HG02763 (cell line): Measurements from ENCODE around the gene PLOD3.

Experiments
- ATAC-seq: cut with Tn5 transposase; IDR thresholded peaks from one replicate; pipeline ENCODE4 v1.9.1; 2021; ENCODE audit warnings: mild to moderate bottlenecking, moderate library complexity; ENCODE audit not compliant: unreplicated experiment

PLOD3 gene

DNA sequence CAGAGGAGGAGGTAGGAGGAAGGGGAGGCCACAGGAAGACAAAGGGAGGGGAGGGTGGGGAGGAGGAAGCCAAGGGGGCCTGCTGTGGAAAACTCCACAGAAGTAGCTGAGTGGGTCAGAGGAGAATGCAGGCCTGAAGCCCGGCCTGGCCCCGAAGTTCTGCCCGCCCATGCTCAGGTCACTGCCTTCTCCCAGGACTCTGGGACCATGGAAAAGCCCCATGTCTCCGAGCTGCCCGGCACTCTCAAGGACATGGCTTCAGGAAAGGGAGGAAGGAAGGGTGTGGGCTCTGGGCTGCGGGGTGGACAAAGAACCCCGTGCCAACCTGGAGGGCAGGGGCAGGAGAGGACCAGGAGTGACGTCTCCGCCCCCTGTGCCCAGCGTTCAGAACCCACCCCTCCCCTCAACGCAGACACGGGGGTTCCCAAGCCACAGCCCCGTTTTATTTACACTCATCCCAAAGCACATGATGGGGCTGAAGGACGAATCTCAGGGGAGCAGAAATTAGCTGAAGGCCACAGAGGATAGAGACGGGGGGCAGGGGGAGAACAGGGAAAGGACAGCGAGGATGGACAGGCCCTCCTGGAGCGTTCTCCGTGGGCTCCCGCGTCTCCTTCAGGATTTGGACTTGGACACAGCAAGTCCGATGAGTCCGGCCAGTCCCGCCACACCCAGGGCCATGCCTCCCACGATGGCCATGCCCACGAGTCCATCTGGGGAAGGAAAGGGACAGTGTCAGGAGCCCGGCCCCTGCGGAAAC lies 22.0 kb upstream of the PLOD3 start:
- ATAC-seq: no peak

DNA sequence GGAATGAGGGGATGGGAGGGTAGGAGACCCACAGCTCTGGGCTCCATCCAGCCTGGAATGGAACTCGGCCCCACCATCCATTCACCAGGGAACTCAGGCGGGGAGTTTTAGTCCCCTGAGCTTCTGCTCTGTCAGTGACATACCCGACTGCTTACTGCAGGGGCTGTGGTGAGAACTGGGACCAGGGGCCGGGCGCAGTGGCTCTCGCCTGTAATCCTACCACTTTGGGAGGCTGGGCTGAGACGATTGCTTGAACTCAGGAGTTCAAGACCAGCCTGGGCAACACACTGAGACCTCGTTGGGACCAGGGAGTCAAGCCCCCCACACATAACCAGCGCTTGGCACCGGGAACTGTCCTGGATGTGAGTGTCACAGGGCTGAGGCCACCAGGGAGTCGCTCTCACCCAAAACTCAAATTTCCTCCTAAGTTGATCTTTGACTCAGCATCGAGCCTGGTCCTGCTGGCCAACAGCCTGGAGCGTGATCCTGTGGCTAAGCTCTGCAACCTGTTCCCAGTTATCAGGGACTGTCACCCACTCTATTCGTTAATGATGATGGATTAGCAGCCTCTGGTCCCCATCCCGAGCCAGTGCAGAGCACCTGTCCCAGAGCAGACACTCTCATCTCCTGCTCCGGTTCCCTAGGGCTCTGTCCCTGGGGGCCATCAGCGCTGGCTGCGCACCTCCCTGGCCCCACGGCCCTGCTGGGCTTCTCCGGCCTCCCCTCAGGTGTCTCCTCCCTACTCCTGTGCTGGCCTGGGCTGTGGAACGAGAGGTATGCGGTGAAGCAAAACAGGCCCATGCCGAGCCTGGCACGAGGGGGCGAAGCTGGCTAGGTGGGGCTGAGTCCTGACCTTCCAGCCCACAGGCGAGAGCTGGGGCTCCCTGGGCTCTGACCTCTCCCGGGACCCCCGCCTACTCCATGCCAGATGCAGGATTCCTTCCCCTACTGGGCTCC lies 21.1 kb upstream of the PLOD3 start:
- ATAC-seq: no peak

DNA sequence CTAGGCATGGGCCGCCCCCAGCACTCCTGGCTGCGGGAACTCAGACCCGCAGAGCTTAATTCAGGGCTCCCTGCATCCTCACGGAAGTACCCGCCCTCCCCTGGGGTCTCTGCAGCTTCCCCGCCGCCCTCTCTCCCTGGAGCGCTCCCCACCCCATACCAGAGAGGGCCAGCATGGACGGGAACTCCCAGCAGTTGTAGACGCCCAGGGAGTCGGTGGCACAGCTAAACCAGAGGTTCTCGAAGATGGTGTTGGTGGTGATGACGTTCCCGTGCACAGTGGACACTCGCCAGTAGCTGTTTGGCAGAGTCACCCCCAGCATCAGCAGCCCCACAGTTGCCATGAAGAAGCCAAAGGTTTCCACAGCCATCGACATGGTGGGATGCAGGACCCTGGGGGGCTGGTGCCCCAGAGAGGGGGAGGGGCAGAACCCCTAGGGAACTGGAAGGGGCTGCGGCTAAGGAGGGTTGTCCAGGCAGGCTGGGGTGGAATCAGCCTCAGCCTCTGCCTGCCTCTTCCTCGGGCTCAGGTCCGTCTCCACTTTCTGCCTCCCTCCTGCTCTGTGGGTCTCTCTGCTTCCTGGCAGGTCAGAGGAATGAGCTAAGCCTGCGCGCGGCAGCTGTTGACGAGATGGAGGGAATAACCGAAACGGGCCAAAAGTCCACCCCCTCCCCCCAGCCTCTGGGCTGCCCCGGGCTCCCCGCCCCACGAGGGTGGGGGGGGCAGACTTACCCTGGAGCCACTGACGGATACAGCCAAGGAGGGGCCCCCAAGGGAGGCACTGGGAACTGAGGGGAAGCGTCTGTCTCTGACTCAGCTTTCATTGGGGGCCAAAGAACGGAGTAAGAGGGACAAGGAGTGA lies 20.1 kb upstream of the PLOD3 start, which contains the start of gene CLDN15:
Gene CLDN15 (minus strand): TSS at position 597 of the 862 bp plus-strand sequence. CDS start 221 bp downstream, at position 376.
- no peak for ATAC-seq

DNA sequence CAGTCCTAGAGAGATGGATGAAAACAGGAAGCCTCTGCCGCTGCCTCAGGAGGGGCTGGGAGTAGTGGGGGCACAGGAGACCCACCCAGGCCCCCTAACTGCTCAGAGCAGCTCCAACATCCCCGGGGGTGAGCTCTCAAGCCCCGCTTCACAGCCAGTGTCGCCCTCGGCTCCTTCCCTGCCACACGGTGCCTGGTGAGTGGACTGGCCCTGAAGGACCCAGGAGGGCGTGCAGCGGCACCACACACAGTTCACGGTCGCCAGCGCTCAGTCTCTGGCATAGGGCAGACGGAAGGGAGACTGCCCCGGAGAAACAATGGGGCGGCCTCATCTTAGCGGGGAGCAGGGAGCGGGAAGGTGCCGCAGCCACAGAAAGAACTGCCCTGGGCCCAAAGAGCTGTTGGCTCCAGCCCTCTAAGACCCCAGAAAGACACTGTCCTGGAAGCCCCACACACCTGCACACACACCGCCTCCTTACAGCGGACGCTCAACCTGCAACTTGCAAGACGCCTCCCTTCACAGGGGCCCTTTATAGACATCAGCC lies 19.0 kb upstream of the PLOD3 start:
- ATAC-seq: no peak

DNA sequence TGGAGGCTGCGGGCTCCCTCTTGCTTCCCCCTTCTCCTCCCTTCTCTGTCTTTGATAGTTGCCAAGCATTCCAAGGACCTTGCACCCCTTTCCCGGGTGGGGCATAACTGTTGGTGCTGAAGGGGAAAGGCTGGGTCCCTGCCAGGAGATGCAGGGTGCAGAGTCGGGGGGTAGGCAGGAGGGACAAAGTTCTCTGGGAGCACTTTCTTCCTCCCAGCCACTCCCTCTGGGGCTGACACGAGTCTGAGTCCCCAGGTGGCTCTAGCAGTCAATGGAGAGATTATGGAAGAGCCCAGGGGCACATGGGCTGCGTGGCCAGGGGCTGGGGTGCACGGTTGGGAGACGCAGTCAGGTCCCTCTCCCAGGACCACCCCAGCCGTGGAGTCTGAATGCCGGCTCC lies 18.1 kb upstream of the PLOD3 start:
- ATAC-seq: no peak

DNA sequence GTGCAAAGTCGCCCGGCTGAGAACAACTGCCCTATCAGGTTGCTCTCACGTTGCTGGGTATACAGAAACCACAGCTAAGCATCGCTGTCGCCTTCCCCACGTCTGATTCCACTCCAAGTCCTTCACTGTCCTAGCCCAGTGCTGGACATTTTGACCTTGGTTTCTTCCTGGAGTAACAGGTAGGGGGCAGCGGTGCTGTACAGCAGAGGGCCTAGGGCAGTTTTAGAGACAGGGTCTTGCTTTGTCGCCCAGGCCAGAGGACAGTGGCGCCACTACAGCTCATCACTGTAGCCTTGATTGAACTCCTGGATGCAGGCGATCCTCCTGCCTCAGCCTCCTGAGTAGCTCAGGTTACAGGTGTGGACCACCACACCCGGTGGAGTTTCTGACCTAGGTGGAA lies 17.7 kb upstream of the PLOD3 start:
- no peak for ATAC-seq

DNA sequence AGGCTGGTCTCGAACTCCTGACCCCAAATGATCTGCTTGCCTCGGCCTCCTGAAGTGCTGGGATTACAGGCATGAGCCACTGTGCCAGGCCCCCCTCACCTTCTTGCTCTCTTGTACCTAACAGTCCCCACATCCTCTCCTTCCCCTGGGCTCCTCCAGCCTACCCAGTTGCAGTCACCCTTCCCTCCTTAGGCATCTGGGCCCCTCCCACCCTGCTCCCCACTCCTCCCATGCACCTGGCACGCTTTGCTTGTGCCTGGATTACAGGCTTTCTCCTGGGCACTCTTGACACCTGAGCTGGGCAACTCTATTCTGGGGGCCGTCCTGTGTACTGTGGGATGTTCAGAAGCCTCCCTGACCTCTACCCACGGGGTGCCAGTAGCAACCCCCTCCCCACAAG lies 17.3 kb upstream of the PLOD3 start:
- ATAC-seq: no peak

DNA sequence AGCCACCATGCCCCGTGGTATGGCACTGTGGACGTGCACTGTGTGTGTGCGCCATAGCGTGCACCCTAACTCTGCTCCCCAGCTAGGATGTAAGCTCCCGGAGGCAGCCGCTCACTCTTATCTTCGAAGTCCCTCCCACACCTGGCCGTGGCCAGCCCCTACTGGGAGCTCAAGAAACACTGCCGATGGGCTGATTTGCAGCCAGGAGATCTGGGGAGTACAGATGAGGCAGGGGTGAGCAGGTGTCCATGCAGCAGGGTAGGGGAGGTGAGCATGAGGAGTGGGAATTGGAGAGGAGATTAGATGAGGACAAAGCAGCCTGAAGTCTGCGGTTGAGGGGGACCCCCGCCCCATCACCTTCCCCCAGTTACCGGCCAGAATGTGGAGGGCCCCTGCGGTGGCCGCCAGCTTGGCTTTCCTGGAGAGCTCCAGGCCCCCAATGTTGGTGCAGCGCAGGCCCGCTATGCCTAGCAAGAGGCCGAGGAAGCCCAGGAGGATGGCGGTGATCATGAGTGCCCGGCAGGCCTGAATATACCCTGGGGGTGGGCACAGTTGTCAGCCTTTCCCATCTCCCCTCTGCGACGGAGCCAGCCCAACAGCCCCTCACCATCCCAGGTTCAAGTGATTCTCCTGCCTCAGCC lies 16.6 kb upstream of the PLOD3 start:
- ATAC-seq: no peak

DNA sequence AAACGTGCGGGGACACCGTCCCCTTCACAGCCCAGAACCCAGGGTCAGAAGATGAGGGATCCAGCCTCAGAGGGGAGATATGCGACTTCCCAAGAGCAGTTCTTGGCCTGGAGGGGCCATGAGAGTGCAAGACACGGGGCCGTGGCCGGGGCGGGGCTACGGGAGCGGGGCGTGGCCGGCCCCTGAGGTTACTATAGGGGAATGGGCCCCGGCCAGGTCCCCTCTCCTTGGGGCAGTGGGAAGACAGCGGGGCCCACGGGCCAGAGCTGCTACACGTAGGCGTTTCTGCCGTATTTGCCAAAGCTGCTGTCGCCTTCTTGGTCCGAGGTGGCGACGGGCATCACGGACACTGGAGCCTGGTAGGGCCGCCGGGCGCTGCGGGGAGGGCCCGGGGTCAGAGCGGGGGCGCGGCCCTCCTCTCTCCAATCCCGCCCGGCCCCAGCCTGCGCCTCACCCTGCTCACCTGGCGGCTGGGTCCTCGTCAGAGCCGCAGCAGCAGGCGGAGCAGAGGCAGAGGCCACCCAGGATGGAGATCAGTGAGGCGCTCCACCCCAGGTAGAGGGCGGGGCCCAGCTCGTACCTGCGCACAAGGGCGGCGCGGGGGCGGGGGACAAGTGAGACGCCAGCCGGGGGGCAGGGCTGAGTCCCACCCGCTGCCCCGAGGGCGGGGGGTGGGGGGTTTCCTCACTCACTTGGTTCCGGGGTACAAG lies 14.9 kb upstream of the PLOD3 start:
- ATAC-seq: no peak

DNA sequence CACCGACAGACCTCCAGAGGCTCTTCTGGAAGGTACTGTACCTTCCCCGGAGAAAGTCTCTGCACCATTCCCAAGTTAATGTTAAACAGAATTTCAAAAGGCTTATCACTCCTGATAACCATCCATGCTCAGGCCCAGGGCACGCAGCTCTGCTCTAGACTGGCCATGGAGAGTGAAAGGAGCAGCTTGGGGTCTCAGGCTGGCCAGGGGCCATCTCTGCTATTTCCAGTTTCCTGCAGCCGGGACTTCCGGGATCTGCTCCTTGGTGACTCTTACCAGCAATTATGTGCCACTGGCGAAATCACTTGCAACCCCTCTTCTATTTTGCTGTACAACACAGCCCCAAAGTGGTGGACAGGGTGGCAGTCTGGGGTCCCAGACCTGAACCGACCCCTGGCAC lies 14.3 kb upstream of the PLOD3 start:
- ATAC-seq: no peak

DNA sequence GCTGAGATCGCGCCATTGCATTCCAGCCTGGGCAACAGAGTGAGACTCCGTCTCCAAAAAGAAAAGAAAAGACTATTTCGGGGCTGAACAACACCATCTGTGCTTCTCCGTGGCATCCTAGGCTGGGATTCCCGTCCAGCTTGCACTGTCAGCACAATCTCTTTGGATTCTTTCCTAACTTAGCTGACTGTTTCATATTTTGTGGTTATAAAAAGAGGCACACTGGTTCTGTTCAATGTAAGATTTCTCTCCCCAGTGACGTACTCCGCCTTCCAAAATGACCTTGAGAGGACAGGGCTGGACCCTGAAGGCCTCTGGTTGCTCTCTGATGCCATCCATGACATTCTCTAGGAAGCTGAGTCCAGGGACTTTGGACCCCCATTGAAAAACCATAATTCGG lies 9.3 kb upstream of the PLOD3 start:
- ATAC-seq: no peak

DNA sequence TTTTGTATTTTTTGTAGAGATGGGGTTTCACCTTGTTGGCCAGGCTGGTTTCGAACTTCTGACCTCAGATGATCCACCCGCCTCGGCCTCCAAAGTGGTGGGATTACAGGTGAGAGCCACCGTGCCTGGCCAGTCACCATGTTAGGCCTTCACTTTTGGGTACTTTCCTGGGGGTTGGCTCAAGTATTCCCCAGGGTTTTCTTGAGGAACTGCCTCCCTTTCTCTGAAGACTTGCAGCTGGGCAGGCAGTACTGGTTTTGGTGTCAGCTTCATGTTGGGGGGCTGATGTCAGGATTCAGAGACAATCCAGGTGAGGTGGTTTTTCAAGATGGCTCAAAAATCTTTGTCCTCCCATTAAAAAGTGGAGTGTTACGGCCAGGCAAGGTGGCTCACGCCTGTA lies 8.3 kb upstream of the PLOD3 start:
- no peak for ATAC-seq

DNA sequence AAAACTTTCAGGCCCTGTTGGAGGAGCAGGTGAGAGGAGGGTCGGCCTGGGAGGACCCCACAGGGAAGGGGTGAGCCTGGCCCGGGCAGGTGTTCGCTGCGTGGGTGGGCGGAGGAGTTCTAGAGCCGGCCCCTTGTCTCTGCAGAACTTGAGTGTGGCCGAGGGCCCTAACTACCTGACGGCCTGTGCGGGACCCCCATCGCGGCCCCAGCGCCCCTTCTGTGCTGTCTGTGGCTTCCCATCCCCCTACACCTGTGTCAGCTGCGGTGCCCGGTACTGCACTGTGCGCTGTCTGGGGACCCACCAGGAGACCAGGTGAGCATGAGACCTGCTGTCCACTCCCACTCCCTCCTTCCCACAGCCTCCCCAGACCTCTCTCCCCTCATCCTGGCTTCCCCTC lies 6.1 kb upstream of the PLOD3 start:
- no peak for ATAC-seq

DNA sequence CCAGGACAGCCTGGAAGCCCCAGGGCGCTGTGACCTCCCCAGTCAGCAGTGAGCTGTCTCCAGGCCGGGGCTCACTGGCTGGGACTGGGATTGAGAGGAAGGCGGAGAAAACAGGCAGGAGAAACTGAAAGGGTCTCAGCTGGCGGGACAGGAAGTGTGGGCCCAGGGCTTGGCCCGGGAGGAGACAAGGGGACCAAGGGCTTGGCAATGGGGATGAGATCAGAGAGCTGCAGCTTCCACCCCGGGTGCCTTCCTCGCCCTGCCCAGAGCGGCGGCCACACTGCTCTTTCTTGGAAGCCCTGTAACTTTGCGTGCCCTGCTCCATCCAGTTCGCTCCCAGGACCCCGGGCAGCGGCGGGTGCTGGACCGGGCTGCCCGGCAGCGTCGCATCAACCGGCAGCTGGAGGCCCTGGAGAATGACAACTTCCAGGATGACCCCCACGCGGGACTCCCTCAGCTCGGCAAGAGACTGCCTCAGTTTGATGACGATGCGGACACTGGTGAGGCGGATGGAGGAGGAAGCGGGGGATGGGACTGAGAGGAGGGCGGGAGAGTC lies 5.0 kb upstream of the PLOD3 start:
- ATAC-seq: no peak

DNA sequence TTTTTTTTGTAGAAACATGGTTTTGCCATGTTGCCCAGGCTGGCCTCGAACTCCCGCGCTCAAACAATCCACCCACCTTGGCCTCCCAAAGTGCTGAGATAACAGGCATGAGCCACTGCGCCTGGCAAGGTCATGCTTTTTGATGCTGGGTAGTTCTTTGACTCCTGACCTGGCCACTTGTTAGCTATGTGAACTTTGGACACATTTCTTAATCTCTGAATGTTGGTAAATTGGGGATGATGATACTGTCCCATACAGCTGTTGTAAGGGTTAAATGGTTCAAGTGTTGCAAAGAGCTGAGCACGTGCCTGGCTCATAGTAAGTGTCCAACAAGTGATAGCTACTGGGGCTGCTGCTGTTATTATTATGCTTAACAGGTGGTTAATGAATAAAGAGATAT lies 2.9 kb upstream of the PLOD3 start:
- no peak for ATAC-seq

DNA sequence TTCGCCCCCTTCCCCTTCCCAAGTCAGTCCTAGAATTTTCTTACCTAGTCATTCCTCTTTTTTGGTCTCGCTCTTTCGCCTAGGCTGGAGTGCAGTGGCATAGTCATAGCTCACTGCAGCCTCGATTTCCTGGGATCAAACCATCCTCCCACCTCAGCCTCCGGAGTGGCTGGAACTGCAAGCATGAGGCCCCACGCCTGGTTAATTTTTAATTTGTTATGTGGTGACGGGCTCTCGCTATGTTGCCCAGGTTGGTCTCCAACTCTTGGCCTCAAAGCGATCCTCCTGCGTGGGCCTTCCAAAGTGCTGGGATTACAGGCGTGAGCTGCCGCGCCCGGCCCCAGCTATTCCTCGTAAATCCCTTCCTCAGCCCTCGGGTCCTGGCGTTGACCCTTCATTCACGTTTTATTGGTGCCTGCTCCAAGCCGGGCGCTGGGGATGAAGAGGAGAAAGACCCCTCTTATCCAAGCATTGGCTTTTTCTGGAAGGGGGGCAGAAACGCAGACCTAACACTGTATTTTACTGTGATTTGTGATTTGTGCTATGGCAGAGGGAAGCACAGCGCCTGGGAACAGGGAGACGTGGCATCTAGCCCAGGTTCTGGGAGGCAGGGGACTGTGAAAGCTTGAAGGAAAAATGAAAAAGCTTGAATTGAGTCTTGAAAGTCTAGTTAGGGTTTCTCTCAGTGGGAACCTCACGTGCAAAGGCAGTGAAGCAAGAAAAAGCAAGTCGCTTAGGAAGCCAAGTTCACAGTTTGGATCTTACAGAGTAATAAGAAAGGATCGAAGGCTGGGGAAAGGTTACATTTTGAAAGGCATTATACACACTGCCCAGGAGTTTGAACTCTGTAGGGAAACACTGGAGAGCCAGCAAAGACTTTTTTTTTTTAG lies 1.1 kb upstream of the PLOD3 start:
- no peak for ATAC-seq

DNA sequence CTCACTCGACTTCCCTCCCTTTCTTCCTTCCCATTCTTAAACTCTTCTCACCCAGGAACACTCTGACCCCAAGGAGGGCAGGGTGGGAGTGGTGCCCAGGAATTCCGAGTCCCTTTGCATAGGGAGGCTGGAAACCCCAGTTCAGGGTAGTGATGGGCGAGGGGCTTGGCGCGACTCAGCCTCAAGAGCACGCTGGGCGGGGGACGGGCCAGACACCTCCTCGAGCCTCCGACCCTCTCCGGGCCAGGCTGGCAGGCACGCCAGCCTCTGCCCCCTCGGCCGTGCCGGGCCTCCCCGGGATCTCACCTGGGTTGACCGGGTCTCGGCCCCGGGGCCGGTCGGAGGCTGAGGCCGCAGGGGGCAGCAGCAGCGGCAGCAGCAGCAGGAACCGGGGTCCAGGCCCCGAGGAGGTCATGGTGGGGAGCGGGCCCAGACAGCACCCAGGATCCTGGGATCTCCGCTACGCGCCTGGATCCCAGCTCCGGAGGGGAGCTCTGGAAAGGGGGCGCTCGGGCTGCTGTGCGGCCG lies 457 bp downstream of the PLOD3 start:
- ATAC-seq: peak; percentile 10
